H1 (cell line): ENCODE measurements around the gene FLOT1. TPM values are rescaled to one million over a fixed set of nuclear protein-coding genes. Genes with fewer than 3 reads are reported as not detected.

Experiments used
- RBBP5 ChIP-seq: IDR thresholded peaks from 2 replicates; pipeline ENCODE4 v1.7.1; 2012; ENCODE audit warnings: low read depth, mild to moderate bottlenecking, inconsistent platforms, low read length, moderate library complexity, borderline replicate concordance
- polyA plus RNA-seq, 7 experiments: library from polyadenylated mRNA; depleted of rRNA in 3 of 7; stranded (reverse) in 5 of 7; unstranded in 2 of 7; fragments of >200 nt in 5 of 7; fragments of 200-250 nt in 2 of 7; gene quantifications; 1 replicate in 5 of 7; 2 replicates in 1 of 7; 4 replicates in 1 of 7; pipeline versions ENCODE4 v1.2.1 to v1.2.3, GENCODE V29; 2011 to 2013; ENCODE audit warnings: missing spikeins in 2 of 7, mixed read lengths in 2 of 7
- total RNA-seq: library from RNA; stranded (reverse); fragmentation: NEBNext Ultra II Directional; extraction: Animal tissue kit (Norgen Biotek cat#: 25700); gene quantifications from 2 replicates; pipeline ENCODE4 v1.2.1, GENCODE V29; 2021

FLOT1 gene
- total and polyA plus RNA-seq, 2 of the 8 experiments (the other 6 are each of a cell fraction or from before 2014, with no cell fraction given) = 87.5 to 88.1 TPM

- no peak for TF ChIP-seq RBBP5
These were observed 5.6 kb upstream of the FLOT1 start (continued) for GRCh38 chr6:30747902-30748769.
